WI38 (cell line): ENCODE results near the gene WBP2NL.

Experiments used
- H3K4me3 ChIP-seq: 2 replicates; pipeline ENCODE4 v1.5.1; 2011; ENCODE audit warnings: low read depth, mild to moderate bottlenecking, control low read depth, low read length
- CTCF ChIP-seq: IDR thresholded peaks from 2 replicates; pipeline ENCODE4 v1.5.1; 2012; ENCODE audit warnings: low read depth, mild to moderate bottlenecking, control low read depth, low read length

WBP2NL gene

GRCh38 chr22:41995211-41995610 lies 3.4 kb upstream of the WBP2NL start:
- H3K4me3 ChIP-seq = no peak overlapping the region
- TF ChIP-seq CTCF = no peak

DNA sequence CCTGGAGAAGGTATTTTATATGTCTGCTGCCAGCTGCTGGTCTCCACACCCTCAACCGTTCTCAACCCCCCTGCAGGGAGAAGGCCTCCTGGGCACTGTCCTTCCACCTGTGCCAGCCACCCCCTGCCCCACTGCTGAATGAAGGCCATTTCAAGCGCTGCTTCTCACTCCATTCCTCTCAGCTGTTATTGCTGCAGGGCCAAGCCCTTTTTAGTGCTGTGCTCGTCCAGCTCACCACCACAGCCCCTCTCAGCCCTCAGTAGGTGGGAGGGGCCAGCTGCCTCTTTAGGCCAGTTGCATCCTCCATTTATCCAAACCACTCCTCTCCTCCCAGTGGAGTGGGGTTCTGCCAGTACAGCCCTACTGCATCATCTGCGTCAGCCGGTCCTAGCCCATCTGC lies 1.8 kb upstream of the WBP2NL start:
- no peak for TF ChIP-seq CTCF
- H3K4me3 ChIP-seq = no peak overlapping the region

DNA sequence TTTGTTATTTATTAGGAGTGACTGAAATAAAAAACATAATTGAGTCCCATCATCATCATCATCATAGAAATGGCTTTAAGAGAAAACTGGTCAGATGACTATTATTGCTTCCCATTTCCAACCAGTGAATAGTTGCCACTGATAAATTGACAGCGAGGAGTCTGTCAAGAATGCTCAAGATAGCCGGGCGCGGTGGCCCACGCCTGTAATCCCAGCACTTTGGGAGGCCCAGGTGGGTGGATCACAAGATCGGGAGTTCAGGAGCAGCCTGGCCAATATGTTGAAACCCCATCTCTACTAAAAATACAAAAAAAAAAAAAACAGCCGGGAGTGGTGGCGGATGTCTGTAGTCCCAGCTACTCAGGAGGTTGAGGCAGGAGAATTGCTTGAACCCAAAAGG lies 1.9 kb downstream of the WBP2NL start:
- no peak for TF ChIP-seq CTCF
- H3K4me3 ChIP-seq = no peak overlapping the region

GRCh38 chr22:42001121-42001520 lies 2.5 kb downstream of the WBP2NL start:
- TF ChIP-seq CTCF = no peak
- no peak overlapping the region for H3K4me3 ChIP-seq

- no peak overlapping the region for H3K4me3 ChIP-seq
- TF ChIP-seq CTCF = no peak
These were observed 3.1 kb downstream of the WBP2NL start for GRCh38 chr22:42001706-42002105.

GRCh38 chr22:42007922-42008321 lies 9.3 kb downstream of the WBP2NL start:
- H3K4me3 ChIP-seq = no peak overlapping the region
- TF ChIP-seq CTCF = no peak

- TF ChIP-seq CTCF = no peak
- H3K4me3 ChIP-seq = no peak overlapping the region
These were observed 12.2 kb downstream of the WBP2NL start for GRCh38 chr22:42010778-42011177.

DNA sequence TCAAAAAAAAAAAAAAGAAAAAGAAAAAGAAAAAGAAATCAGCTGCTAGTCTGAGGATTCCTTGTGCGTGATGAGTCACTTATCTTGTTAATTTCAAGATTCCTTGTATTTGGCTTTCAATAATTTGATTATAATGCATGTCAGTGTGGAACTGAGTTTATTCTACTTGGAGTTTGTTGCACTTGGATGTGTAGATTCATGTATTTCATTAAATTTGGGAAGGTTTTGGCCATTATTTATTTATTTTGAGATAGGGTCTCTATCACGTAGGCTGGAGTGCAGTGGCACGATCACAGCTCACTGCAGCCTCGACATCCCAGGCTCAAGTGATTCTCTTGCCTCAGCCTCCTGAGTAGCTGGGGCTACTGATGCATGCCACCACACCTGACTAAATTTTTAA lies 14.8 kb downstream of the WBP2NL start:
- H3K4me3 ChIP-seq = no peak overlapping the region
- TF ChIP-seq CTCF = no peak
